Activated T-cell treated with anti-CD3 and anti-CD28 coated beads for 4 hours (primary cell): ENCODE measurements around the gene NAA40.

Experiments used
- DNase-seq: peaks from one replicate; pipeline ENCODE4 v3.0.0-alpha.2; 2020

NAA40 gene

DNA sequence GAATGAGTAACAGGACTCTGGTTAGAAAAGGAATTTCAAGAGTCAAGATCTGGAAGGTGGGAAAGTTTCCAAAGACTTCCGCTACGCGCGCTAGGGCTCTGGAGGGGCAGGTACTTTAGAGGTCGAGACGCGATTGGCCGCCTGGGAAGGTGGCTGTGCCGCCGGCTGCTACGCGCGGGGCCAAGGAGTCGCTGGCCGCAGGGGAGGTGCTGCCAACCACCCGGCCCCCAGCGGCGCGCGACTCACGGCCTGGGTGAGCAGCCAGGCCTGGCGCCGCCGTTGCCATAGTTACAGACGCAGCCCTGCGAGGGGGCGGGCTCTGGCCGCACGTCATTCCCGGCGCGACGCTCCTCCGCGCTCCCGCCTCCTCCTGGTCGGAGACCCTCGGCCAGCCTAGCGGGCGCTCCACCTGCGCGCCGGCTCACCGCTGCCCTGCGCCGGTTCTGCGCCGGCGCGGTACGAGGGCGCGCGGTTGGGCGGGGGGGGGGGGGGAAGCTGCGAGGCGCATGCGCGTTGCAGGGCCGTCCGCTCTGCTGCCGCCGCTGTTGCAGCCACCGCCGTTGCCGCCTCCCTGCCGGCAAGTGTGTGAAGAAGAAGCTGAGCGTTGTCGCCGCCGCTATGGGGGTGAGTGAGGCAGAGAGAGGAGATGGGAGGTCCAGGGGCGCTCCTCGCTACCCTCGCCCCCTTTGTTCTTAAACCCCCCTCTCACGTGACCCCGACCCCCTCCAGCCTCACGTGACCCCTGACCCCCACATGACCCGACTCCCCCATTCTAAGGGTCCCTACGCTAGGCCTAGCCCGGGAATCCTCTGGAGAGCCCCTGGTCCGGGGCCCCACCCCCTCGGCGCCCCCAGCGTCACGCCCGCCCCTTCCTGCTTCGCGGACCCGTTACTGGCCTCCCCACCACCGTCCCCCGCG, at the start of gene NAA40:
TSS of gene NAA40 (plus strand) at position 524 of the 918 bp plus-strand sequence. CDS start at position 619, 95 bp downstream.
- peak; percentile 71 for DNase-seq

DNA sequence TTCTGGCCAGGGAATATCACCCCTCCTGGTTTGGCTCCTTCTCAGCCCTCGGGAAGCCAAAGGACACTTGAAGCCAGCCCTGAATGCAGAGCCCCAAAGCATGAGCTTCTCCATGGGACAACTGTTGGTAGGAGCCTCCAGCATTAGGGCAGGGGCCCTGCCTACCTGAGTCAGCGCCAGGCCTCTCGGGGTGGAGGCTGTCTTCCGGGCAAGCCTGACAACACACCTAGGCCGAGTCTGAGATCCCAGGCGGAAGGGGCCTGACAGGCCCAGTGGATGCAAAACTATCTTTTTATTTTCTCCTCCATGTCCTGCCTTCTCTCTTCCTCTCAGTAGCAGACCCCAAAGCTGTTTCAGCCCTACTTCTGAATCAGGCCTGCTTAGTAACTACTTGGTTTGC, 49.5 kb upstream of the NAA40 start:
- no peak for DNase-seq

DNA sequence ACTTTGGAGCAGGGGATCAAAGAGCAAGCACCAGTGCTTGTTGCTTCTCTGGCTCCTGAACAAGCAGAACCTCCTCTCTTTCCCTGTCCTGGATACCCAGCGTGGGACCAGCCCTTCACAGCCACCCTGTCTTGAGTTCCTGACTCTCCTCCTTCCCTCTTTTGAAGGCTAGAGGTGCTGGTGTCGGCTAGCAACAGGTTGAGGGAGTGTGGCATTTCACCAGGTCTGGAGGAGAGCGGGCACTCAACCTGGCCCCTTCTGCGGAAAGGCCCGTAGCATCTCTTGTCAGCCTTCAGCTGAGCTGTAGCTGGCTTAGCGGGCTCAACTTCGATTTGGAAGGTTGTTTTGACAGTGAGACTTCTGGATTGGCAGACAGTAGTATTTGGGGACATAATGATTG, 48.4 kb upstream of the NAA40 start:
- DNase-seq = no peak

DNA sequence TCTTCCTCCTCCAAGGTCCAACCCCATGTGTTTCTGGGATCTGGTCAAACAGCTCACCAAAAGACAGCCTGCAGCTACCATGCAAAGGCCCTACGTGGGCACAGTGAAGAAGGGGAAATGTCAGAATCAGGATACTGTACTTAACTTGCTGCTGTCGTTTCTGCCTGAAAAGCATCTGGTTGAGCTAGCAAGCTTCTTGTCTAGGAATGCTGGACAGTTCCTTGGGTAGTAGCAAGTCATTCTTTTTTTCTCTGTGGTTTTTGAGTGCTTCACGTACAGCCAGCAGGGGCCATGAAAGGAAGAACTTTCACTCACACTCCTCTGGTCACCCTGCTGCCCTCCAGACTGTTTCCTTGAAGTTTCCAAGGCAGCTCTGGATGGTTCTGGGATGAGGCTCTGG, 46.6 kb upstream of the NAA40 start:
- no peak for DNase-seq

DNA sequence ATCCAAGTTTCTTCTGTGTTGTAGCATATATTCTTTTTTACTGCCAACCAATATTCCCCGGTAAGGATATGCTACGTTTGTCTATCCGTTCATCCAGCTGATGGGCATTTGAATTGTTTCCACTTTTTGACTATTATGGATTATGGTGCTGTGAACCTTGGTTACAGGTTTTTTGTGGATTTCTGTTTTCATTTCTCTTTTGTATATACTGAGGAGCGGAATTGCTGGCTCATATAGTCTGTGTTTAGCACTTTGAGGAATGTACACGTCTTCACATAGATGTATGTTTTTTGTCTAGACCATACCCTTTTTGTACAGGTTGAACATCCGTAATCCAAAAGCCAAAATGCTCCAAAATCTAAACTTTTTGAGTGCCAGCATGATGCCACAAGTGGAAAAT, 45.4 kb upstream of the NAA40 start:
- no peak for DNase-seq

DNA sequence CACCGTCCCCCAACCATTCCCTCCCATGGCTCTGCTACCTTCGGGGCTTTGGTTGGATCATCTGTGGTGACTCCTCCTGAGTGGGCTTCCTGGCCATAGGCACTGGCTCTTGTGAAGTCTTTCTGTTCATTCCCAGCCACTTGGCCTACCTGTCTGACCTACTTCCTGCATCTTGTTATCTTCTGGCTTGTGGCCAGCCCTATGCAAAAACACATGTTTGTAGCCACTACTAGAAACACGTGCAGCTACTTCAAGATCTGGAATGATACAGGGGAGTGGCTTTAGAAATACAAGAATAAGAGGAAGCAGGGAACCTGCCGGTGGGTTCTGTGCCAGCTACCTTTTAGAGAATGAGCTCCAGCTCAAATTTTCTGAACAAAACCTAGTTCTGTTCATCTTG, 42.7 kb upstream of the NAA40 start:
- DNase-seq = no peak

DNA sequence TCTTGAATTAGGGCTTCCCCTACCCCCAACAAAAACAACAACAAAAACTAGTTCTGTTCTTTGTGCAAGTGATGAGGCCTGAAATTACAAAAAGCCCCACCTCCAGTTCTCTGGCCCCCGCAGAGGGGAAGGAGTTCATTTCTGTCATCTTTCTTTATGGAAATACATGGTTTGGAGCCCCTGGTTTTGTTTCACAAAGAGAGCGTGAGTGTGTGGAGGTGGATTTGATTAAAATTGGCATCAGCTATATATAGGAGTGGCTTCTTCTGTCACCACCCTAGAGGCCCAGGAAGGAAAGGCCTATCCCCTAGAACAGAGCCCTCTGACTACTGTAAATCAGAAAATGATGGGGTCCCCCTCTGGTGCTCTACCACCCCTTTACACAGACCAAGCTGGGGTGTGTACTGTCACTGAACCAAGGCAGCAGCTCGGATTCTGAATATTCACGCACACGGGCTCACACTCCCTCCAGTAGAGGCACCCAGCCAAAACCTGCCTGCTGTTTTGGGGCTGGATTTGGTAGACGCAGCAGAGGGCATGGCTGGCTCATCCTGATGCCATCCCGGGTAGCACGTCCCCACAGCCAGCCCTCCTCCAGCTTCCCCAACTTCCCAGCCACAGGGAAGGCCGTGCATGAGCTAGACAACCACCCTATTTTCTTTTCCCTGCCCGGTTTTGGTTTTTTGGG, 41.2 kb upstream of the NAA40 start:
- DNase-seq = no peak

DNA sequence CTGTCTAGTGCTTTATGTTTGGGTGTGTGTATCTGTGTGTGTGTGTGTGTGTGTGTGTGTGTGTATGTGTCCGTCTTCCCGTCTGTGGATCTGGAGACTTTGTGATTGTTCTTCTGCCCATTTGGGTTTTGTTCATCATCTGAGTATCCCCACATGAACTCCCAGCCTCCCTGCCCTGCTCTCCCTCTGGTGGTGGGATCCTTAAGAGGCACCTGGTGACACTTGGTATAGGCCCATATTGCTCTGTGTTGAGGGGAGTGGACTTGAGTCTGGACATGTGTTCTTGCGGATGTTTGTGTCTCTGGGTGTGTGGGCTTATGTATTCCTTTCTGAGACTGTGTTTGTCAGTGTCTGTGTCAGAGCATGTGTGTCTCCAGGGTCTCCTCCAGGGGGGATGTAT, 37.1 kb upstream of the NAA40 start:
- no peak for DNase-seq

DNA sequence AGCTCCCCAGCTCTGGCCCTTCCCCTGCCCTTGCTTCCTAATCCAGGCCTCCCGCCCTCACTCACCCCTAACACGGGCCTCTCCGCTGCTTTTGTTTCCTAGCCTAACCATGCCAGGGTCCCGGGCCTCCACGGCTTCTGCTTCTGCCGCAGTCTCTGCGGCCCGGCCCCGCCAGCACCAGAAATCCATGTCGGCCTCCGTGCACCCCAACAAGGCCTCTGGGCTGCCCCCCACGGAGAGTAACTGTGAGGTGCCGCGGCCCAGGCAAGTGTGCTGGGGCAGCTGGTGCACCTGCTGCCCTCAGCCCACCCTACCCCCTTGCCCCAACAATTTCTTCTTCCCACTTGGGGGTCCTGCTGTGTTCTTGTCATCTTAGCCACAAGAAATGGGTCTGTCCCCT, 34.9 kb upstream of the NAA40 start:
- no peak for DNase-seq

DNA sequence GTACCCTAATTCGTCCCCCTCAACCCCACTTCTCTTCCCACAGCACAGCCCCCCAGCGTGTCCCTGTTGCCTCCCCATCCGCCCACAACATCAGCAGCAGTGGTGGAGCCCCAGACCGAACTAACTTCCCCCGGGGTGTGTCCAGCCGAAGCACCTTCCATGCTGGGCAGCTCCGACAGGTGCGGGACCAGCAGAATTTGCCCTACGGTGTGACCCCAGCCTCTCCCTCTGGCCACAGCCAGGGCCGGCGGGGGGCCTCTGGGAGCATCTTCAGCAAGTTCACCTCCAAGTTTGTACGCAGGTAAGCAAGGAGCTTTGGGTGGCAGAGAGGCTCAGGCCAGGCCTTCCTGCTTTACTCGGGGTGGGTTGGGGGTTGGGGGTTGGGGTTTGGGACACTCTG, 34.1 kb upstream of the NAA40 start:
- DNase-seq = no peak

DNA sequence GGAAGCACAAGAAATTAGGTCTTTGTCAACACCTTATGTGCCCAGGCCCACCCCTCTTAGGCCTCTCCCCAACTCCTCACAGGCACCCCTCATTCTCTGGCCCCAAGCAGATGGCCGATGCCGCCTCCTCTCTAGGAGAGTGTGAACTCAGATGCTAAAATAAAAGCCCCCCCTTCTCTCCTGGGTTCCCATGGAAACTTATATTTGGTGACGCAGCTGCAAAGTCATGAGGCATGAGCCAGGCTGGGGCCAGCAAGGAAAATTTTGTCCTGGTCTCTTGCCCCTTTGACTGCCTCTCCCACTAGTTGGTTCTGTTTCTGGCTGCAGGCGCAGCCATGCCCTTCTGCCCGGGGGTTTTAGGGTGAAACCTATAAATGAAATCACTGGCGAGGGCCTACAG, 33.6 kb upstream of the NAA40 start:
- no peak for DNase-seq

DNA sequence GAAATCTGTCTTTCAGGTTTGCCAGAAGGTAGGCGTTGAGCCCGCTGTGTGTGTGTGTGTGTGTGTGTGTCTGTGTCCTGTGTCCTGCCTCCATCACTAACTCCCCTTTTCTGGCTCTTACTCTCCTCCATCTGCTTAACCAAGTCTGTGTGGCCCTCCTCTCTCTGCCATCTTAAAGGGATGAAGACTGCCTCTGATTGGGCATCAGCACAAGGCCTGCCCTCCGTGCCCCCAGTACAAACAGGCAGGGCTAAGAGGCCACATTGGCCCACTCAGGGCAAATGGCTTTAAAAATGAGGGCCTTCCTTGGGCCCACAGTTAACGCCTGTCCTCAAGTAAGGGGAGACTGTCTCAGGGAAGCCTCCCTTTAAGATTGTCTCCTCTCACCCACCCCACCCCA, 32.7 kb upstream of the NAA40 start:
- DNase-seq = no peak

DNA sequence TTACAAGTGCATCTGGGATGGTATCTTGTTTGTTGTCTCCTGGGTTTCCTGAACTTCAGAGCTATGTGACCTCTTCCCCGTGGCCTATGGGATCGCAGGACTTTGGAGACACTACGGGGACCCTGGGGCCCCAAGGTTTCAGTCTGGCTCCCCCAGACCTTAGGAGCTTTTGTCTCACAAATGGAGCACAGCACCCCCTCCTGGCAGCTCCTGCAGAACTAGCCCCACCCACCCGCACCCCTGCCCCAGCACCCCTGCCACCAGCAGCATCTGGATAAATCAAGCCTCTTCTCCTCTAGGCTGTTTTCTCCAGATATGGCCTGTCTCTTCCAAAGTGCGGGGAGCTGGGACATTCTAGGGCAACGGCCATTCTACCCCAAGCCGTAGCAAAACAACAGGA, 32.2 kb upstream of the NAA40 start:
- DNase-seq = peak; percentile 28

DNA sequence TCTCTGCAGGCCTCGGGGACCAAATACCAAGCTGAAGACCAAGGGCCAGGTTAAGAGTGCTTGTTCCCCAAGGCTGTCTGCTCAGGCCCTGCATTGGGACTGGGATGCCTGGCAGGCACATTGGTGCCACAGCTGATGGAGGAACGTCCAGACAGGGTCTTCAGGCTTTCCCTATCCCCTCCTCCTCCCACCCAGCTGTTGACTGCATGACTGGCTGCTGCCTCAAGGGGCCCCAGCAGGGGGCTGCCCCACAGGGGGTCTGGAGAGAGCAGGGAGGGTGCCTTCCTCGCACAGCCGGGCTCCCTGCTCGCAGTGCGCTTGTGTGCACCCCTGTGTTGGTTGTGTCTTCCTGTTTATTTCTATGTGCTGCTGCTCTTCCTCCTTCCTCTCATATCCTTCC, 31.7 kb upstream of the NAA40 start:
- no peak for DNase-seq

DNA sequence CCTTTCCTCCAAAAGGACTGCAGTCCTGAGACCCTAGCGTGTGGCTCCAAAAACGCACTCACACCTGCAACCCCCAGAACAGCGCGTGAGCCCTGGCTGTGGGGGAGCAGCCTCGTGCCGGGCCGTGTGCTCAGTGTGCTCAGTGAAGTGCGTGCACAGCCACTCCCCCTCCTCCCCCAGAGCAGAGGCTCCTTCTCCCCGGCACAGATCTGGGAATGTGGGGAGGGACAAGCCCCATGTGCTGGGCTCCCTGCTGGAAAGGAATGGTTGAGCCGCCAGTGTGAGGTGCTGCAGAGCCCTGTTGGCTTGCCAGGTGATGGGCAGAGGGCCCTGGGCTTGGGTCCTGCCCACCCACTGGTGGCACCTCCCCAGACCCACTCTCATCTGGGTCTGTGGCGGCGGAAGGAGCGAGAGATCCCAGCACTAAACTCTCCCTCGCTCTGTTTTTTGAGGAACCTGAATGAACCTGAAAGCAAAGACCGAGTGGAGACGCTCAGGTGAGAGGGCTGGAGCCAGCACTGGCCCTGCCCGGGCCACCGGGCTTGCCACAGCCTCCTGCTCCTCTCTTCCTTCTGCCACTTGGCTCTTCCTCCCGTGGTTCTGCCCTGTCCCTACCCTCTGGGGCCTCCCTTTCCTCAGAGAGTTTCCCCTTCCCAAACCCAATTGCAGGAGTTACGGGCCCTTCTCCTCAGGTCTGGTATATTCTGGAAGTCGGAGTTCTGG, 30.8 kb upstream of the NAA40 start:
- no peak for DNase-seq

DNA sequence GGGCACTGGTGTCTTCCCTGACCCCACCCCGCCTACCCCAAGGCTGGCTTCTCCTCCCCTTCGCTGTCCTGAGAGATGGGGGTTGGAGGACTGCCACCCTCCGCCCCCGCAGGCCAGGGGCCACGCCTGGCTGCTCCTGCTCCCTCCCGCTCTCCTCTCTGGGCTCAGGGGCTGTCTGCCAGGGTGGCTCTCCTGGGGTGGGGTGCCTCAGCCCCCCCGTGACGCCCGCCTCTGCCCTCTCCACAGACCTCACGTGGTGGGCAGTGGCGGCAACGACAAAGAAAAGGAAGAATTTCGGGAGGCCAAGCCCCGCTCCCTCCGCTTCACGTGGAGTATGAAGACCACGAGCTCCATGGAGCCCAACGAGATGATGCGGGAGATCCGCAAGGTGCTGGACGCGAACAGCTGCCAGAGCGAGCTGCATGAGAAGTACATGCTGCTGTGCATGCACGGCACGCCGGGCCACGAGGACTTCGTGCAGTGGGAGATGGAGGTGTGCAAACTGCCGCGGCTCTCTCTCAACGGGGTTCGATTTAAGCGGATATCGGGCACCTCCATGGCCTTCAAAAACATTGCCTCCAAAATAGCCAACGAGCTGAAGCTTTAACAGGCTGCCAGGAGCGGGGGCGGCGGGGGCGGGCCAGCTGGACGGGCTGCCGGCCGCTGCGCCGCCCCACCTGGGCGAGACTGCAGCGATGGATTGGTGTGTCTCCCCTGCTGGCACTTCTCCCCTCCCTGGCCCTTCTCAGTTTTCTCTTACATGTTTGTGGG, 30.0 kb upstream of the NAA40 start:
- no peak for DNase-seq

DNA sequence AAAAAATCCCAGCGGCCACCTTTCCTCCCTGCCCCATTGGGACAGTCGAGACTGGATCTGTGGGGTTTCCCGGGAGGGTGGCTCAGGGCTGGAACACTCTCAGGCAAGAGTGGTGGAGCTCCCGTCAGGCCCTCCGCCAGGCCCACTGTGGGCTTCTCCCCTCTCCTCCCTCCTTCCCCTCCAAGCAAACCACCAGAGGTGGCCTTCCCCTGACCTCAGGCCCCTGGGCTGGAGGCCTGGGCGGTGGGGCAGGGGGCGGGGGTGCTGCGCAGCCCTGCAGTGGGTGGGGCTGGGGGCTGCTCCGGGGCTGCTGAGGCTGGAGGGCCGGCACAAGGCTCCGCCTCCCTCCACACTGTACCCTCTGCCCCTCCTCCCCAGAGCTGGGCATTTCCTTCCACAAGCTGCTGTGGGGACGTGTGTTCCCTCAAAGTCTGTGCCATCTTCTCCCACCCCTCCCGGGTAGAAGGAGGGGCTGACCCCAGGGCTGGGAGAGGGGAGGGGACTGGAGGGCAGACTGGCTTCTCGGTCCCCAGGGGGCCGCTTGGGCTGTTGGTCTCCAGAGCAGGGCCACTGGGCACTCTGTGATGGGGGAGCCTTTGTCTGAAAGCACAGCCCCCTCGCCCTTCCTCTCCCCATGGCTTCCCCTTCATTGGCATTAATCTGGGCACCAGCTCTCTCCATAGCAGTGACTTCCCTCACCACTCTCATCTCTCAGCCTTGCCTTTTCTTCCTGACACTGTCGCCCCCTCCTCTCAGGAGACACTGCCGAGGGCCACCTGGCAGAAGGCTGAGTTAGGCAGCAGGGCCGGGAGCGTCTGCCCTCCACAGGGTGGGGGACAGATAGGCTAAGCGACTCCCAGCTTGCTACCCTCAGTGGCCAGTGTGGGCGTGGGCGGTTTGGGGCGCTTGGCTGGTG, 29.0 kb upstream of the NAA40 start:
- no peak for DNase-seq

DNA sequence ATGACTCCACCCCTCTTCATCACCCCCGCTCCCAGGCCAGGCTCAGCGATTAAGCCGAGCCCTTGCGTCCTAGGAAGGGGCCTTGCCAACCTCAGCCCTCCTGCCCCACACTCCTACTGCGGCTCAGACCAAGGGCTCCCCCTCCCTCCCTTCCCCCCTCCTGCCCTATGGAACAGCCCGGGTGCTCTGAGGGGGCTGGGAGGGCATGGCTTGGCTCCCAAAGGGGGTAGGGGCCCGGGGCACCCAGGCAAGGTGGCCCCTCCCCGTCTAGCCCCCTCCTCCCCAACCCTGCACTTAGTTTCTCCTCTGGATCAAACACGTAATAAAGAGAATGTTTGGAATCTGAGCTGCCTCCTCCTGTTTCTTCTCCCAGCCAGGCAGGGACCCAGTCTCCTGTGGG, 28.1 kb upstream of the NAA40 start:
- no peak for DNase-seq

DNA sequence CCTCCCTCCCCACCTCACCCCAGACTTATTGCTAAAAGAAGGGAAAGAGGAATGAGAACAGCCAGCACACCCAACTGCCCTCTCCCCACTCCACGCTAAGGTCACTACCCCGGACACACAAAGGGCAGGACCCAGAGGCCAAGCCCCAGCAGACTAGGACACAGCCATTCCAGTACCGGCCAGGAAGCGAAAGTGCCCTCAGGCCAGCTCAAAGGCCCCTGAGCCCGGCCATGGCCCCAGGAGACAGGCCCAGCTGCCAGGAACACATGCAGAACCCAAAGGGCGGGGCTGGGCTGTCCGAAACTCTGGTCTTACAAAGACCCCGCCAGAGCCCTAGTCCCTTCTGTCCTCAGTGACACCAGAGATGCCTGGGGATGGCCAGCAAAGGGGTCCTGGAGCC, 27.4 kb upstream of the NAA40 start:
- no peak for DNase-seq

DNA sequence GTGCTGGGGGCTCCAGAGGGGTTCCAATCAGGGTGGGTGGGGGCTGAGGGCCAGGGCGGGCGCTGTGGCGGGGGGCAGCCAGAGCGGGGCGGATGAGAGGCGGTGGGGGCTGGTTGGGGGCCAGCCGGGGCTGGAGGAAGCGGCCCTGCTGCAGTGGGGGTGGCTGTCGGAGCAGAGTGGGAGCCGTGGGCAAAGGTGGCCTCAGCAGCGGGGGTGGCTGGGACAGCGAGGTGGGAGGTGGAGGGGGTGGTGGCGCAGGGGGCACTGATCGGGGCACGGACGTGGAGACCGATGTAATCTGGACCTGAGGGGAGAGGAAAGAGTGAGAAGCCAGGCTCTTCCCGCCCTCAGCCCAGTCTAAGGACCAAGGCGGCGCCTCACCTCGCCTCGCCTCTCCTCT, 26.9 kb upstream of the NAA40 start:
- no peak for DNase-seq

DNA sequence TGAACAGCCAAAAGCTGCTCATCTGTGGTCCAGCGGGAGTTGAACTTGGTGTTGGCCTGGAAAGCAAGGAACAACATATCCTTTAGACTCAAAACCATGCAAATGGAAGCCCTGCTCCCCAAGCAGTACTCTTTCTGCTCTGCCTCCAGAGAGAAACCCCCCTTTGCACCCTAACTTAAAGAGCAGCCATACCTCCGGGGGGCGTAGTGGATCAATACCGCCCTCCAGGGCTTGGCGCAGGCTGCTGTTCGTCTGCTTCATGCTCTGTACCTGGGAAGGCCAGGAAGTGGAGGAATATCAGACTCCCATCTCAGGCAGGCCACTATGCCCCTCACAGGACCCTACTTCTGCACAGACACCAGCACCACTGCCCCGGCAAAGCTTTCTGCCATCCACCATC, 26.1 kb upstream of the NAA40 start:
- no peak for DNase-seq
